Keratinocyte (primary cell): ENCODE results near the gene VRK1. TPM values are rescaled to one million over a fixed set of nuclear protein-coding genes. Genes with fewer than 3 reads are reported as not detected.

Source experiments
- DNase-seq: peaks from one replicate; pipeline ENCODE4 v3.0.0-alpha.2; 2011; ENCODE audit warnings: low read depth, missing footprints, low spot score
- FAIRE-seq: peaks from 2 replicates; lab custom pipeline; 2011; peaks lifted over from hg19 to GRCh38; lab: Jason Lieb, UNC
- H2AFZ ChIP-seq: 2 replicates; pipeline ENCODE4 v1.6.0; 2012; ENCODE audit warnings: low read length, control low read depth, inconsistent platforms; ENCODE audit not compliant: control insufficient read depth
- H3K27ac ChIP-seq: 2 replicates; pipeline ENCODE4 v1.5.1; 2011; ENCODE audit warnings: low read length; ENCODE audit not compliant: control insufficient read depth, insufficient read depth
- H3K27me3 ChIP-seq: 3 replicates; pipeline ENCODE4 v1.6.0; 2011; ENCODE audit warnings: low read length; ENCODE audit not compliant: control insufficient read depth, insufficient read depth; ENCODE audit errors: extremely low read depth
- H3K36me3 ChIP-seq, 2 experiments: 2 replicates in 1 of 2; 3 replicates in 1 of 2; pipeline ENCODE4 v1.5.1; 2011; ENCODE audit warnings: low read length in 2 of 2, mild to moderate bottlenecking in 1 of 2; ENCODE audit not compliant: control insufficient read depth in 2 of 2, insufficient read depth in 2 of 2; ENCODE audit errors: extremely low read depth in 1 of 2
- H3K4me1 ChIP-seq: 3 replicates; pipeline ENCODE4 v1.5.1; 2011; ENCODE audit warnings: low read length; ENCODE audit not compliant: control insufficient read depth, insufficient read depth; ENCODE audit errors: extremely low read depth
- H3K4me2 ChIP-seq: 3 replicates; pipeline ENCODE4 v1.6.0; 2011; ENCODE audit warnings: low read depth, low read length; ENCODE audit not compliant: control insufficient read depth, insufficient read depth; ENCODE audit errors: extremely low read depth
- H3K4me3 ChIP-seq, 3 experiments: fragments of 200-600 bp in 1 of 3; sonication (generic) in 1 of 3; 2 replicates in 2 of 3; 3 replicates in 1 of 3; pipeline ENCODE4 v1.5.1; 2011 to 2016; ENCODE audit warnings: low read length in 3 of 3, mild to moderate bottlenecking in 3 of 3, control low read depth in 2 of 3, inconsistent platforms in 1 of 3, low read depth in 1 of 3, mixed read lengths in 1 of 3, mixed run types in 1 of 3, moderate library complexity in 1 of 3; ENCODE audit not compliant: control insufficient read depth in 2 of 3, insufficient read depth in 2 of 3; ENCODE audit errors: extremely low read depth in 1 of 3
- H3K79me2 ChIP-seq: 2 replicates; pipeline ENCODE4 v1.6.0; 2012; ENCODE audit warnings: low read length; ENCODE audit not compliant: control insufficient read depth, insufficient read depth
- H3K9ac ChIP-seq: 3 replicates; pipeline ENCODE4 v1.6.0; 2011; ENCODE audit warnings: low read length; ENCODE audit not compliant: control insufficient read depth, insufficient read depth; ENCODE audit errors: extremely low read depth
- H3K9me1 ChIP-seq: 3 replicates; pipeline ENCODE4 v1.6.0; 2011; ENCODE audit warnings: low read length; ENCODE audit not compliant: control insufficient read depth, insufficient read depth; ENCODE audit errors: extremely low read depth
- H3K9me3 ChIP-seq: 2 replicates; pipeline ENCODE4 v1.5.1; 2012; ENCODE audit warnings: low read depth, low read length; ENCODE audit not compliant: control insufficient read depth
- H4K20me1 ChIP-seq: 3 replicates; pipeline ENCODE4 v1.6.0; 2011; ENCODE audit warnings: low read length; ENCODE audit not compliant: control insufficient read depth, insufficient read depth; ENCODE audit errors: extremely low read depth
- CTCF ChIP-seq, 3 experiments: IDR thresholded peaks in 1 of 3; conservative IDR thresholded peaks in 1 of 3; optimal IDR thresholded peaks in 1 of 3; 2 replicates in 2 of 3; 3 replicates in 1 of 3; pipeline versions ENCODE3 to v1.5.1; 2011; ENCODE audit warnings: low read length in 3 of 3, mild to moderate bottlenecking in 3 of 3, moderate library complexity in 2 of 3, control low read depth in 1 of 3, inconsistent platforms in 1 of 3; ENCODE audit not compliant: insufficient read depth in 2 of 3; ENCODE audit errors: extremely low read depth in 1 of 3
- EZH2 ChIP-seq: IDR thresholded peaks from one replicate; pipeline ENCODE4 v1.6.1; 2012; ENCODE audit warnings: inconsistent platforms, mild to moderate bottlenecking, low read length, moderate library complexity
- dilution Hi-C: fragments of 300-500 bp; cut with MboI; formaldehyde crosslinking; loops from one replicate; pipeline ENCODE4 v1.7.0; 2020; ENCODE audit warnings: low sequenced_read_pairs; ENCODE audit not compliant: extremely low pct_ligation_motif_present
- polyA plus RNA-seq, 5 experiments: library from polyadenylated mRNA; depleted of rRNA in 3 of 5; stranded (reverse) in 3 of 5; stranded (forward) in 1 of 5; unstranded in 1 of 5; fragments of >200 nt; gene quantifications; 1 replicate in 1 of 5; 2 replicates in 3 of 5; 3 replicates in 1 of 5; pipeline versions ENCODE4 v1.2.1 to v1.2.3, GENCODE V29; 2011 to 2012; ENCODE audit warnings: missing spikeins in 2 of 5, low read depth in 1 of 5, low replicate concordance in 1 of 5

VRK1 gene
- polyA plus RNA-seq, 1 donor (not counting 4 experiments of a cell fraction or from before 2014, with no cell fraction given): 27.1 TPM

GRCh38 chr14:96905825-96906224 lies 108.6 kb downstream of the VRK1 start:
- Histone ChIP-seq H3K9me1 (no peaks in the 10 kb centered on the region), H3K27me3 (no peaks in the 10 kb centered on the region), H3K4me1 (no peaks in the 10 kb centered on the region), H3K9me3 (no peaks in the 10 kb centered on the region), H3K4me3 (no peak overlapping the region), H4K20me1 (no peaks in the 10 kb centered on the region), H2AFZ (no peak overlapping the region), H3K79me2 (no peaks in the 10 kb centered on the region), H3K4me2 (no peak overlapping the region), H3K9ac (no peak overlapping the region), H3K36me3 (no peaks in the 10 kb centered on the region), H3K27ac (no peak overlapping the region)
- TF ChIP-seq EZH2: no peak
- no peak for TF ChIP-seq CTCF (optimal IDR thresholded peaks at IDR 0.05 in 1 of 3, IDR thresholded peaks at IDR 0.05 in 1 of 3, conservative IDR thresholded peaks at IDR 0.05 in 1 of 3; ENCODE audit: extremely low read depth in 1 of 3, insufficient read depth in 2 of 3, low read length in 3 of 3)
- no peak for FAIRE-seq
- dilution Hi-C loops: no loop called here
- no peak for DNase-seq

DNA sequence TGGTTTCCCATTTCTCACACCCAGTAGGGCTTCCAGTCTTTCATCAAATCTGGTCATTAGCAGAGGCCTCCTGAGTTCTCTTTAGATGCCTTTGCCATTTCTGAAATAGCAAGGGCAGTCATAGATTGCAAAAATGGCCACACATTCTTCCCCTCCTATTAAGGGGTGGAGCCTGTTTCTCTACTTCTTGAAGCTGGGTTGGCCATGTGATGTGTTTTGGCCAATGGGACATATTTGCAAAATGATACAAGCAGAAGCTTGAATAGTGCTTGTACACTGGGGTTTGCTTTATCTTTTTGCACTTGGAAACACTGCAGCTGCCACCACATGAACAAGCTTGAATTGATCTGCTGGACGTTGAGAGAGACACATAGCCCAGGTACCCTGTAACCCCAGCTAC lies 109.3 kb downstream of the VRK1 start:
- no peaks in the 10 kb centered on the region for H3K79me2 ChIP-seq
- DNase-seq (no peak), FAIRE-seq (no peak)
- no peaks in the 10 kb centered on the region for H4K20me1 ChIP-seq
- H3K9me1 ChIP-seq: no peaks in the 10 kb centered on the region
- H3K4me2 ChIP-seq: no peak overlapping the region
- H3K27ac ChIP-seq: no peak overlapping the region
- H3K4me1 ChIP-seq: no peaks in the 10 kb centered on the region
- no peaks in the 10 kb centered on the region for H3K27me3 ChIP-seq
- dilution Hi-C loops: no loop called here
- no peak overlapping the region for H3K4me3 ChIP-seq
- no peaks in the 10 kb centered on the region for H3K36me3 ChIP-seq
- TF ChIP-seq CTCF (optimal IDR thresholded peaks at IDR 0.05 in 1 of 3, IDR thresholded peaks at IDR 0.05 in 1 of 3, conservative IDR thresholded peaks at IDR 0.05 in 1 of 3; ENCODE audit: extremely low read depth in 1 of 3, insufficient read depth in 2 of 3, low read length in 3 of 3) (no peak), EZH2 (no peak)
- H2AFZ ChIP-seq: no peak overlapping the region
- H3K9ac ChIP-seq: no peak overlapping the region
- no peaks in the 10 kb centered on the region for H3K9me3 ChIP-seq
